ENCODE data around the gene GABBR2.

DNA sequence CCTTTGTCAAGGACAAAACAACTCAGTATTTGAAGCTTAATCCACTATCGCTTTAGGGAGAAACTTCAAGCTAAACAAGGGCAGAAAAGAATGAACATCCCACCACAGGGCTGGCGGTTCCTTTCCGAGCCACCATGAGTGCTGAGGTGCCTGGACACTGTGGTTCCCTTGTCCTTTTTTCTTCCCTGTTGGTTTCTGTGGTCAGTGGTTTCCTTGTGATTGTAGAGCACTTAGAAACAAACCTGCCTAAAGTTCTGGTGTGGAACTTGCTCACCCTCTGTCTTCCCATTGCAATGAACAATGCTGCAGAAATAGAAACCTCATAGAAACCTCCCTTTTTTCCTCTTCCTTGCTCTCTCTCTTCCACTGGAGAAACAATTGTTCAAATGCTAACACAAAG is 373.9 kb downstream of the GABBR2 start:
- TF ChIP-seq, protein P1, sequence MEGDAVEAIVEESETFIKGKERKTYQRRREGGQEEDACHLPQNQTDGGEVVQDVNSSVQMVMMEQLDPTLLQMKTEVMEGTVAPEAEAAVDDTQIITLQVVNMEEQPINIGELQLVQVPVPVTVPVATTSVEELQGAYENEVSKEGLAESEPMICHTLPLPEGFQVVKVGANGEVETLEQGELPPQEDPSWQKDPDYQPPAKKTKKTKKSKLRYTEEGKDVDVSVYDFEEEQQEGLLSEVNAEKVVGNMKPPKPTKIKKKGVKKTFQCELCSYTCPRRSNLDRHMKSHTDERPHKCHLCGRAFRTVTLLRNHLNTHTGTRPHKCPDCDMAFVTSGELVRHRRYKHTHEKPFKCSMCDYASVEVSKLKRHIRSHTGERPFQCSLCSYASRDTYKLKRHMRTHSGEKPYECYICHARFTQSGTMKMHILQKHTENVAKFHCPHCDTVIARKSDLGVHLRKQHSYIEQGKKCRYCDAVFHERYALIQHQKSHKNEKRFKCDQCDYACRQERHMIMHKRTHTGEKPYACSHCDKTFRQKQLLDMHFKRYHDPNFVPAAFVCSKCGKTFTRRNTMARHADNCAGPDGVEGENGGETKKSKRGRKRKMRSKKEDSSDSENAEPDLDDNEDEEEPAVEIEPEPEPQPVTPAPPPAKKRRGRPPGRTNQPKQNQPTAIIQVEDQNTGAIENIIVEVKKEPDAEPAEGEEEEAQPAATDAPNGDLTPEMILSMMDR (IDR thresholded peaks at IDR 0.05; ENCODE audit: low read length) = no peak
- TF ChIP-seq EZH2 (optimal IDR thresholded peaks at IDR 0.05; ENCODE audit: low read depth, low read length) = no peak

Data from MM.1S (cell line).